AG09309 (cell line): ENCODE measurements around the gene TMC3.
"Not testable (repeated sequence)": the region's sequence is repeated elsewhere in the genome, so short reads cannot be mapped to it uniquely, and the experiment has no call there.

Experiments used
- DNase-seq: peaks from one replicate; pipeline ENCODE4 v3.0.0-alpha.2; 2010; ENCODE audit warnings: low read depth
- H3K4me3 ChIP-seq: 2 replicates; pipeline ENCODE4 v1.5.1; 2011; ENCODE audit warnings: mild to moderate bottlenecking, low read depth, low read length, moderate library complexity; ENCODE audit not compliant: control insufficient read depth
- CTCF ChIP-seq: IDR thresholded peaks from 2 replicates; pipeline ENCODE4 v1.5.1; 2011; ENCODE audit warnings: mild to moderate bottlenecking, low read depth, low read length, inconsistent platforms; ENCODE audit not compliant: insufficient read depth, control insufficient read depth; ENCODE audit errors: missing control alignments

TMC3 gene

DNA sequence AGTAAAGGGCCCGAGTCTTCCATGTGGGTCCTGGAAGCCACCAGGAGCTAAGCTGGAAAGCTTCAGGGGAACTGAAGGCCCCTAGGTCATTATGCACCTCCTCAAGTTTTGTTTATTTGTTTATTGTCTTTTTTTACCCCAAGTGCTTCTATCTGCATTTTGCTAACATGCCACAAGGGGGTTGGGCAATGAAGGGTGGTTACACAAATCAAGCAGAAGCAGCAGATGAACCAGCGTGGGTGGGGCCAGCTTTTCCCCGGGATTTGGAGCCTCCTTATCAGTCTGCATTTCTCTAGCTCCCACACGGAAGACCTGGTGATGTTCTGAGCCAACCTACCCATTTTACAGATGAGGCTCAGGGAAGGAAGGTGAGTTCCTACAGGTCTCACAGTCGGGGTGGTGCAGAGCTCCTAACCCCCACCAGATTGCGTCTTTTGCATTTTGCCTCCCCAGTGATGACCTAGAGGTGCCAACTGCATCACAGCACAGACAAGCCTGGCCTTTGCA lies 16.8 kb downstream of the TMC3 start:
- TF ChIP-seq CTCF, result no peak
- no peak overlapping the region for H3K4me3 ChIP-seq

GRCh38 chr15:81356252-81356651 lies 17.8 kb downstream of the TMC3 start:
- no peak for DNase-seq
- no peak overlapping the region for H3K4me3 ChIP-seq
- TF ChIP-seq CTCF, result no peak

More for the DNA sequence above, 16.8 kb downstream of the TMC3 start:
- DNase-seq, result no peak

DNA sequence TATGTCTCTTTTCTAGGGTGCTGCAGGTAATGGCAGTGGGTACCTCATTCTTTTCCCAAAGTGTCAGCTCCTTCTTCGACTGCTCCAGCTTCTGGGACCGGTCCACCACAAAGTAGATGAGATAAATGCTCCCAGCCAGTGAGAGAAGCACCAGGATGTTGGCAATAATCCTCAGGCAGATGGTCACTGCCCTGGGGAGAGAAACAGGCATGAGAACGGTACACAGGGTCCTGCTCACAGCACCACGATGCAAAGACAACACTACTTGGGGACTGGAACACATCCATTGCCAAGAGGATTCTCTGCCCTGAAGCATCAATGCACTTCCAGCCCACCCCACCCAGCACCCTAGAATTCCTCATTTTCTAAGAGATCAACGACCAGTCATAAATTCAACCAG lies 22.4 kb downstream of the TMC3 start:
- no peak overlapping the region for H3K4me3 ChIP-seq
- TF ChIP-seq CTCF, result no peak
- DNase-seq, result no peak

DNA sequence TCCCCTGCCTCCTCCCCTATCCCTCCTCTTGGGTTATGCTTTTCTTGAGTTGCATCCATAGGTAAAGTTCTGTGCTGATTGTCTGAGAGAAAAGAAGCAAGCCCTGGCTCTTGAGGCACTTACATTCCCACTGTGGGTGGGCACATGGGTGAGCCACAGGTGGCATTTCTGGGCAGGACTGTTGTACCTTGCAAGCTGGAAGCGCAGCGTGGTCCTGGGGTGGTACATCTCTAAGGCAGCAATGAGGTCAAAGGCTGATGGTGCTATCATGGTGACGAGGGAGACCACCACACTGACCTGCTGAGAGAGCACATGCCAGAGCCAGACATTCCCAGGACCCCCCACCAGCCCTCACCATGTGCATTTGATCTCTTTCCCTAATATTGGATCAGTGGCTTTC lies 24.7 kb downstream of the TMC3 start:
- TF ChIP-seq CTCF, result no peak
- H3K4me3 ChIP-seq, result no peak overlapping the region
- DNase-seq, result no peak

- not testable (repeated sequence) for H3K4me3 ChIP-seq, DNase-seq
These were observed 25.3 kb downstream of the TMC3 start for GRCh38 chr15:81348691-81349090.

- DNase-seq, result no peak
- no peak for TF ChIP-seq CTCF
- no peak overlapping the region for H3K4me3 ChIP-seq
These were observed 26.1 kb downstream of the TMC3 start for GRCh38 chr15:81347910-81348309.

DNA sequence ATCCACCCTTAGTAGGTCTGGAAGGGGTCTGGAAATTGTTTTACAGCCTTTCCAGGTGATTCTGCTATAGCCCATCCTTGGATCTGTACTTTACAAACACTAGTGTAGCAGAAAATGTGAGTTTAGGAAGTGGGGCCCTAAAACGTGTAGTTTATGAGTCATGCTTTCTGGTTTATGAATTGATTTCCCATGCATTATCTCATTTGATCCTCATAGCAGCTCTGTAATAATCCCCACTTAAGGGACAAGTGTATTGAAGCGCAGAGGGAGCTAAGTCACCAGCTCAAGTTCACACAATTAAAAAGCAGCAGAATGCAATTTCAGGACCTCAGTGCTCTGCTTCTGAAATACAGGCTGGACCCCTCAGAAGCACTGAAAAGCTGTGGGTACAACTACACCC lies 27.4 kb downstream of the TMC3 start:
- no peak for TF ChIP-seq CTCF
- H3K4me3 ChIP-seq, result no peak overlapping the region
- DNase-seq, result no peak
